ENCODE results near the gene UBA1. TPM values are rescaled to one million over a fixed set of nuclear protein-coding genes. Genes with fewer than 3 reads are reported as not detected.
A peak's percentile ranks its signal among the peaks of the same experiment; 100 is the strongest.

UBA1 gene
- total RNA-seq, 3 donors from 2014 or later (not counting 1 experiment from before 2014, with no cell fraction given), result 118 to 168 (median 120) TPM

- Mint-ChIP-seq H3K27ac (peak overlapping the region; percentile 95 to 98), H3K36me3 (no peaks in the 10 kb centered on the region)
- no peak for ATAC-seq
Measured at GRCh38 chrX:47217121-47217851, 23.7 kb downstream of the UBA1 start.

GRCh38 chrX:47217852-47218279, 24.2 kb downstream of the UBA1 start:
- Mint-ChIP-seq H3K4me3 (peak overlapping the region; percentile 94), H3K27ac (peak overlapping the region; percentile 95 to 98), H3K9me3 (no peaks in the 10 kb centered on the region), H3K36me3 (no peaks in the 10 kb centered on the region), H3K27me3 (ENCODE audit: low read depth in 2 of 2) (no peaks in the 10 kb centered on the region), H3K4me1 (peaks cover 36 to 50% of the 10 kb centered on the region in 2 donors)
- ATAC-seq (peak; percentile 77 to 91 (median 77)), DNase-seq (peak; percentile 85 to 96)
- H3K4me1 ChIP-seq (ENCODE audit: control insufficient read depth, insufficient read depth, low read length), result peaks cover 25% of the 10 kb centered on the region
- no peaks in the 10 kb centered on the region for H3K9me3 ChIP-seq (ENCODE audit: control insufficient read depth, insufficient read depth, low read length)
- TF ChIP-seq CTCF (IDR thresholded peaks at IDR 0.05), result no peak
- under 1% methylated on average over 26 of the region's 31 CpGs for WGBS (ENCODE audit: insufficient coverage)
- H3K4me3 ChIP-seq (ENCODE audit: low read length), result peak overlapping the region; percentile 76
- peaks cover 22% of the 10 kb centered on the region for H3K36me3 ChIP-seq (ENCODE audit: control insufficient read depth, insufficient read depth, low read length)
- intact Hi-C loops (cut with micrococcal nuclease), result loop anchor here (1.0 to 10.0 kb wide), 4 partner anchors 15 to 437 kb away; partner anchors contain the start of genes ELK1, UBA1, USP11 and UXT
- H3K27ac ChIP-seq (ENCODE audit: low read length), result peak overlapping the region; percentile 100
- no peaks in the 10 kb centered on the region for H3K27me3 ChIP-seq (ENCODE audit: control insufficient read depth, insufficient read depth, low read length)

More at GRCh38 chrX:47217121-47217851, 23.7 kb downstream of the UBA1 start:
- peaks cover 28% of the 10 kb centered on the region for H3K36me3 ChIP-seq (ENCODE audit: control insufficient read depth, insufficient read depth, low read length)
- H3K4me3 ChIP-seq (ENCODE audit: low read length), result peak overlapping the region; percentile 21
- TF ChIP-seq CTCF (IDR thresholded peaks at IDR 0.05), result no peak
- H3K4me1 Mint-ChIP-seq, result peaks cover 36 to 46% of the 10 kb centered on the region in 2 donors
- peak overlapping the region; percentile 84 for H3K27ac ChIP-seq (ENCODE audit: low read length)
- 22% methylated on average over 16 of the region's 22 CpGs for WGBS (ENCODE audit: insufficient coverage)
- peak overlapping the region; percentile 94 for H3K4me3 Mint-ChIP-seq
- peaks cover 25% of the 10 kb centered on the region for H3K4me1 ChIP-seq (ENCODE audit: control insufficient read depth, insufficient read depth, low read length)
- peak in 1 of 2 donors; percentile 57 for DNase-seq
- H3K9me3 Mint-ChIP-seq, result no peaks in the 10 kb centered on the region
- no peaks in the 10 kb centered on the region for H3K27me3 Mint-ChIP-seq (ENCODE audit: low read depth in 2 of 2)
- H3K27me3 ChIP-seq (ENCODE audit: control insufficient read depth, insufficient read depth, low read length), result no peaks in the 10 kb centered on the region
- H3K9me3 ChIP-seq (ENCODE audit: control insufficient read depth, insufficient read depth, low read length), result no peaks in the 10 kb centered on the region
- intact Hi-C loops (cut with micrococcal nuclease), result loop anchor here (1.0 to 10.0 kb wide), 4 partner anchors 16 to 438 kb away; partner anchors contain the start of genes ELK1, UBA1, USP11 and UXT

- WGBS (ENCODE audit: insufficient coverage), result 0% methylated on average over 57 of the region's 61 CpGs
- H3K36me3 ChIP-seq (ENCODE audit: control insufficient read depth, insufficient read depth, low read length), result peaks cover 21% of the 10 kb centered on the region
- ATAC-seq (peak; percentile 32 to 59 (median 53)), DNase-seq (peak; percentile 70 to 87)
- Mint-ChIP-seq H3K36me3 (no peaks in the 10 kb centered on the region), H3K4me1 (peaks cover 36 to 50% of the 10 kb centered on the region in 2 donors), H3K27me3 (ENCODE audit: low read depth in 2 of 2) (no peaks in the 10 kb centered on the region), H3K27ac (peak within 1 kb of the TSS; percentile 95 to 98), H3K9me3 (no peaks in the 10 kb centered on the region), H3K4me3 (peak within 1 kb of the TSS; percentile 94)
- no peak for TF ChIP-seq CTCF (IDR thresholded peaks at IDR 0.05)
- peak within 1 kb of the TSS; percentile 100 for H3K27ac ChIP-seq (ENCODE audit: low read length)
- intact Hi-C loops (cut with micrococcal nuclease), result loop anchor here (5.0 to 10.0 kb wide), 2 partner anchors 144 to 436 kb away; partner anchors contain the start of genes ELK1 and UXT
- no peaks in the 10 kb centered on the region for H3K9me3 ChIP-seq (ENCODE audit: control insufficient read depth, insufficient read depth, low read length)
- peak within 1 kb of the TSS; percentile 76 for H3K4me3 ChIP-seq (ENCODE audit: low read length)
- H3K4me1 ChIP-seq (ENCODE audit: control insufficient read depth, insufficient read depth, low read length), result peaks cover 25% of the 10 kb centered on the region
- no peaks in the 10 kb centered on the region for H3K27me3 ChIP-seq (ENCODE audit: control insufficient read depth, insufficient read depth, low read length)
Measured at GRCh38 chrX:47218280-47218919, 24.8 kb downstream of the UBA1 start, which contains the start of gene CDK16. Gene CDK16 (plus strand): TSS chrX:47218681. CDS start chrX:47223558, 4,877 bp downstream.
